Upper lobe of left lung (tissue), 6 donors: ENCODE measurements around the gene CALR3. TPM values are rescaled to one million over a fixed set of nuclear protein-coding genes. Genes with fewer than 3 reads are reported as not detected.
A peak's percentile ranks its signal among the peaks of the same experiment; 100 is the strongest.
"Not testable (repeated sequence)": the region's sequence is repeated elsewhere in the genome, so short reads cannot be mapped to it uniquely, and the experiment has no call there.

Source experiments
- ATAC-seq, 2 donors: fragments of 200-7000 bp; cut with Tn5 transposase; one replicate each; pipeline ENCODE4 v1.9.1; 2022; ENCODE audit warnings: mild to moderate bottlenecking in 2 of 2, moderate library complexity in 2 of 2; ENCODE audit not compliant: low FRiP score in 2 of 2
- DNase-seq, 2 donors: peaks; one replicate each; pipeline ENCODE4 v3.0.0-alpha.2; 2019 to 2020
- H3K27ac ChIP-seq, 4 donors: fragments of 200-600 bp; sonication (generic); one replicate each; pipeline ENCODE4 v1.5.1; 2016 to 2019
- H3K27me3 ChIP-seq, 4 donors: fragments of 200-600 bp; sonication (generic); one replicate each; pipeline ENCODE4 v1.5.1; 2017 to 2019
- H3K36me3 ChIP-seq, 4 donors: fragments of 200-600 bp; sonication (generic); one replicate each; pipeline ENCODE4 v1.5.1; 2016 to 2019
- H3K4me1 ChIP-seq, 4 donors: fragments of 200-600 bp; sonication (generic); one replicate each; pipeline ENCODE4 v1.5.1; 2018 to 2019
- H3K4me3 ChIP-seq, 4 donors: fragments of 200-600 bp; sonication (generic); one replicate each; pipeline ENCODE4 v1.5.1; 2017 to 2019; ENCODE audit warnings: mild to moderate bottlenecking in 2 of 4, moderate library complexity in 1 of 4
- H3K9me3 ChIP-seq, 4 donors: fragments of 200-600 bp; sonication (generic); one replicate each; pipeline ENCODE4 v1.5.1; 2018 to 2019
- EP300 ChIP-seq, 4 donors: sonication (generic); formaldehyde crosslinking; IDR thresholded peaks; one replicate each; pipeline ENCODE4 v1.5.1; 2017; ENCODE audit warnings: antibody characterized with exemption in 4 of 4, control low read depth in 2 of 4
- POLR2A ChIP-seq, 4 donors: fragments of 450-650 bp; IDR thresholded peaks; one replicate each; pipeline ENCODE4 v1.5.1; 2016 to 2017; ENCODE audit warnings: antibody characterized with exemption in 4 of 4, mild to moderate bottlenecking in 2 of 4
- POLR2AphosphoS5 ChIP-seq, 2 donors: sonication (generic); formaldehyde crosslinking; IDR thresholded peaks; one replicate each; pipeline ENCODE4 v1.5.1; 2017; ENCODE audit warnings: antibody characterized with exemption in 2 of 2
- WGBS, 2 donors: methylation state at CpG; one replicate each; pipeline ENCODE4 v1.1.5; 2017 to 2018; 5-methylcytosine and 5-hydroxymethylcytosine counted together
- total RNA-seq, 6 donors: library from RNA; depleted of rRNA in 4 of 6; stranded (reverse); fragments of >200 nt in 4 of 6; gene quantifications; one replicate each; pipeline versions ENCODE4 v1.1.0 to v1.2.1, GENCODE V29; 2016 to 2021
- TF ChIP-seq, protein P1 (sequence below), 6 experiments: fragments of 450-650 bp in 4 of 6; fragments of 200-600 bp in 2 of 6; sonication (generic) in 2 of 6; IDR thresholded peaks; one replicate each; pipeline ENCODE4 v1.5.1; 2016 to 2019; ENCODE audit warnings: antibody characterized with exemption in 6 of 6
- donor health status: DM: no; HTN: no; CAD: no; lungs with moderate emphysema.
- donor health status: DM: no; HTN: yes; CAD: no; lungs with severe emphysema.

The CALR3 gene
- total RNA-seq, 6 donors from 2014 or later, result not detected

DNA sequence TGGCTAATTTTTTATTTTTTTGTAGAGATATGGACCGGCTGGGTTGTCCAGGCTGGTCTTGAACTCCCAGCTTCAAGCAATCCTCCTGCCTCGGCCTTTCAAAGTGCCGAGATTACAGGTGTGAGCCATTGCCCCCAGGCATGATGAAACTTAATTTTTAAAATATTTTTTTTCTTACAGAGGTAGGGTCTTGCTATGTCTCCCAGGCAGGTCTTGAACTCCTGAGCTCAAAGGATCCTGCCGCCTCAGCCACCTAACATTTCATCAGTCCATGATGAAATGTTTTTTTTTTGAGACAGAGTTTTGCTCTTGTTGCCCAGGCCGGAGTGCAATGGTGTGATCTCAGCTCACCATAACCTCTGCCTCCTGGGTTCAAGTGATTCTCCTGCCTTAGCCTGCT, 12.6 kb upstream of the CALR3 start:
- no peaks in the 10 kb centered on the region for H3K27me3 ChIP-seq

DNA sequence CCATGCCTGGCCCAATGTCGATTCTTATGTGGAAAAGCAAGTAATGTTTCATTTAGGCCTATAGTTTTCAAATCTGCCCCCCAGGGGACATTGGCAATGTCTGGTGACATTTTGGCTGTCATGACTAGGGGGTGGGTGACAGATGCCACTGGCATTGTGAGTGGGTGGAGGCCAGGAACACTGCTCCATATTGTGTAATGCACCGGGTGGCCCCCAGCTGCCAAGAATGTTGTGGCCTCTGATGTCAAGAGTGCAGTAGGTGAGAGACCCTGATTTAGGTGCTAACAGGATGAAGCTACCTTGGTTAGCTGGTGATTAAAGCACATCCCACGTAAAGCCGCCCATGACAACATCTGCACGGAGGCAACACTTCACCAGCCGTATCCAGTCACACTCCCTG, 11.0 kb upstream of the CALR3 start:
- no peak for DNase-seq
- H3K4me1 ChIP-seq, result no peaks in the 10 kb centered on the region
- 93 to 99% methylated on average over 5 to 6 of the region's 6 CpGs for WGBS, 2 donors
- H3K9me3 ChIP-seq, result no peaks in the 10 kb centered on the region
- H3K27ac ChIP-seq, result no peak overlapping the region
- no peaks in the 10 kb centered on the region for H3K27me3 ChIP-seq
- TF ChIP-seq, protein P1, sequence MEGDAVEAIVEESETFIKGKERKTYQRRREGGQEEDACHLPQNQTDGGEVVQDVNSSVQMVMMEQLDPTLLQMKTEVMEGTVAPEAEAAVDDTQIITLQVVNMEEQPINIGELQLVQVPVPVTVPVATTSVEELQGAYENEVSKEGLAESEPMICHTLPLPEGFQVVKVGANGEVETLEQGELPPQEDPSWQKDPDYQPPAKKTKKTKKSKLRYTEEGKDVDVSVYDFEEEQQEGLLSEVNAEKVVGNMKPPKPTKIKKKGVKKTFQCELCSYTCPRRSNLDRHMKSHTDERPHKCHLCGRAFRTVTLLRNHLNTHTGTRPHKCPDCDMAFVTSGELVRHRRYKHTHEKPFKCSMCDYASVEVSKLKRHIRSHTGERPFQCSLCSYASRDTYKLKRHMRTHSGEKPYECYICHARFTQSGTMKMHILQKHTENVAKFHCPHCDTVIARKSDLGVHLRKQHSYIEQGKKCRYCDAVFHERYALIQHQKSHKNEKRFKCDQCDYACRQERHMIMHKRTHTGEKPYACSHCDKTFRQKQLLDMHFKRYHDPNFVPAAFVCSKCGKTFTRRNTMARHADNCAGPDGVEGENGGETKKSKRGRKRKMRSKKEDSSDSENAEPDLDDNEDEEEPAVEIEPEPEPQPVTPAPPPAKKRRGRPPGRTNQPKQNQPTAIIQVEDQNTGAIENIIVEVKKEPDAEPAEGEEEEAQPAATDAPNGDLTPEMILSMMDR (IDR thresholded peaks at IDR 0.05), result no peak
- TF ChIP-seq EP300 (IDR thresholded peaks at IDR 0.05) (no peak), POLR2A (IDR thresholded peaks at IDR 0.05) (no peak), POLR2AphosphoS5 (IDR thresholded peaks at IDR 0.05) (no peak)
- H3K36me3 ChIP-seq, result peaks cover 0 to 53% (median 22%) of the 10 kb centered on the region in 4 donors
- no peak for ATAC-seq
- H3K4me3 ChIP-seq, result no peak overlapping the region

More for the DNA sequence above, 12.6 kb upstream of the CALR3 start:
- DNase-seq, result no peak
- no peak for ATAC-seq
- H3K27ac ChIP-seq, result peak overlapping the region in 3 of 4 donors; percentile 30 to 57 (median 35)
- H3K36me3 ChIP-seq, result peaks cover 0 to 51% (median 21%) of the 10 kb centered on the region in 4 donors
- WGBS, 2 donors, result 96 to 97% methylated on average over 5 of the region's 5 CpGs
- H3K9me3 ChIP-seq, result no peaks in the 10 kb centered on the region
- H3K4me3 ChIP-seq, result no peak overlapping the region
- no peaks in the 10 kb centered on the region for H3K4me1 ChIP-seq
- TF ChIP-seq, protein P1 (IDR thresholded peaks at IDR 0.05), result no peak
- no peak for TF ChIP-seq EP300 (IDR thresholded peaks at IDR 0.05)

DNA sequence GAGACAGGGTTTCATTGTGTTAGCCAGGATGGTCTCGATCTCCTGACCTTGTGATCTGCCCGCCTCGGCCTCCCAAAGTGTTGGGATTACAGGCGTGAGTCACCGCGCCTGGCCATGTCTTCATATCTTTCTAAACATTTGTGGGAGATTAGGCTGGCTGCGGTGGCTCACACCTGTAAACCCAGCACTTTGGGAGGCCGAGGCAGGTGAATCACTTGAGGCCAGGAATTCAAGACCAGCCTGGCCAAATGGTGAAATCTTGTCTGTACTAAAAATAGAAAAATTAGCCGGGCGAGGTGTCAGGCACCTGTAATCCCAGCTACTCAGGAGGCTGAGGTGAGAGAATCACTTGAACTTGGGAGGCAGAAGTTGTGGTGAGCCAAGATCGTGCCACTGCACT, 10.2 kb upstream of the CALR3 start:
- ATAC-seq, H3K4me3 ChIP-seq, H3K27me3 ChIP-seq, DNase-seq, H3K27ac ChIP-seq, H3K4me1 ChIP-seq, H3K9me3 ChIP-seq: not testable (repeated sequence)
- peaks cover 0 to 53% (median 22%) of the 10 kb centered on the region in 4 donors for H3K36me3 ChIP-seq
- 87 to 93% methylated on average over 11 of the region's 11 CpGs for WGBS, 2 donors

DNA sequence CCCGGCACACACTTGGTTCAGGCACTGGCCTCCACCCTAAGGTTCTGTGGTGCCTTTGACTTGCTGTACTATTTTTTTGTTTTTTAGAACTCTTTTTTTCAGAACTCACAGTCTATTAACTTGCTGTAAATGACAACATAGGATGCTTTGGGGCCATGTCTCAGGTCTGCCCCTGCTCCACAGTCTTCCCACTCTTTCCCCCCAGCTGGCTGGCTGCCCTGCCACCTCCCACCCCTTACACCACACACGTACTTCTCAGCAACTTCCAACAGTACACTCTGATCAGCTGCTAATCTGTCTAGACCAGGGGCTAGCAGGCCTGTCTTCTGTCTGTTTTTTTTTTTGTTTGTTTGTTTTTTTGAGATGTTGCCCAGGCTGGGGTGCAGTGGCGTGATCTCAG, 8.3 kb upstream of the CALR3 start:
- H3K9me3 ChIP-seq, result no peaks in the 10 kb centered on the region
- no peaks in the 10 kb centered on the region for H3K4me1 ChIP-seq
- H3K4me3 ChIP-seq, result no peak overlapping the region
- ATAC-seq (no peak), DNase-seq (no peak)
- WGBS, 2 donors, result 87 to 88% methylated on average over 3 of the region's 3 CpGs
- H3K27me3 ChIP-seq, result no peaks in the 10 kb centered on the region
- H3K27ac ChIP-seq, result no peak overlapping the region
- TF ChIP-seq POLR2AphosphoS5 (IDR thresholded peaks at IDR 0.05), result no peak
- peaks cover 0 to 41% (median 8%) of the 10 kb centered on the region in 4 donors for H3K36me3 ChIP-seq

DNA sequence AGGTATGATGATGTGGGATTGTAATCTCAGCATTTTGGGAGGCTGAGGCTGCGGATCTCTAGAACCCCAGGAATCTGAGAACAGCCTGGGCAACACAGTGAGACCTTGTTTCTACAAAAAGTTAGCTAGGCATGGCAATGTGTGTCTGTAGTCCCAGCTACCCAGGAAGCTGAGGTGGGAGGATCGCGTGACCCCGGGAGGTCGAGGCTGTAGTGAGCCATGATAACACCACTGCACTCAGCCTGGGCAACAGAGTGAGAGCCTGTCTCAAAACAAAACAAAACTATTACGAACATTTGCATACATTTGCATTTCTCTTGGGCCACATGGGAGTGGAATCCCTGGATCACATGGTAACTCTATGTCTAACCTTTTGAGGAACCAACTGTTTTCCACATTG, 1.9 kb upstream of the CALR3 start:
- ATAC-seq, result no peak
- no peaks in the 10 kb centered on the region for H3K9me3 ChIP-seq
- WGBS, 2 donors, result 90 to 97% methylated on average over 6 of the region's 6 CpGs
- no peak overlapping the region for H3K27ac ChIP-seq
- DNase-seq, result no peak
- peaks cover 5 to 14% (median 8%) of the 10 kb centered on the region in 4 donors for H3K4me1 ChIP-seq
- H3K4me3 ChIP-seq, result no peak overlapping the region
- no peak for TF ChIP-seq POLR2A (IDR thresholded peaks at IDR 0.05)
- no peak for TF ChIP-seq POLR2AphosphoS5 (IDR thresholded peaks at IDR 0.05)
- TF ChIP-seq EP300 (IDR thresholded peaks at IDR 0.05), result no peak
- TF ChIP-seq, protein P1 (IDR thresholded peaks at IDR 0.05), result no peak
- no peaks in the 10 kb centered on the region for H3K27me3 ChIP-seq
- peaks cover 0 to 13% (median under 1%) of the 10 kb centered on the region in 4 donors for H3K36me3 ChIP-seq

DNA sequence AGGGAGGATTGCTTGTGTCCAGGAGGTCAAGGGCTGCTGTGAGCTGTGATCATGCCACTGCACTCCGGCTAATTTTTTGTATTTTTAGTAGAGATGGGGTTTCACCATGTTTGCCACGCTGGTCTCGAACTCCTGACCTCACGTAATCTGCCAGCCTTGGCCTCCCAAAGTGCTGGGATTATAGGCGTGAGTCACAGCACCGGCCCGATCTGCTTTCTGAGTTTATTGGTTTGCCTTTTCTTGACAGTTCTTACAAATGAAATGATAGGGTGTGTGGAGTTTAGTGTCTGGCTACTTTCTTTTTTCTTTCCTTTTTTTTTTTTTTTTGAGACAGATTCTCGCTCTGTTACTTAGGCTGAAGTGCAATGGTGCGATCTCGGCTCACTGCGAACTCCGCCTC, 1.1 kb upstream of the CALR3 start:
- no peak for ATAC-seq
- no peaks in the 10 kb centered on the region for H3K27me3 ChIP-seq
- no peak for DNase-seq
- no peak for TF ChIP-seq EP300 (IDR thresholded peaks at IDR 0.05)
- no peak for TF ChIP-seq POLR2AphosphoS5 (IDR thresholded peaks at IDR 0.05)
- TF ChIP-seq, protein P1 (IDR thresholded peaks at IDR 0.05), result no peak
- no peak for TF ChIP-seq POLR2A (IDR thresholded peaks at IDR 0.05)
- H3K4me3 ChIP-seq, result peak overlapping the region in 3 of 4 donors; percentile 77 to 85 (median 84)
- peaks cover 0 to 8% (median 0%) of the 10 kb centered on the region in 4 donors for H3K36me3 ChIP-seq
- WGBS, 2 donors, result 84 to 90% methylated on average over 12 of the region's 12 CpGs
- H3K27ac ChIP-seq, result no peak overlapping the region
- H3K9me3 ChIP-seq, result no peaks in the 10 kb centered on the region
- H3K4me1 ChIP-seq, result peaks cover 5 to 14% (median 8%) of the 10 kb centered on the region in 4 donors
